Measurements from ENCODE around the gene ASPSCR1.

ASPSCR1 gene

GRCh38 chr17:81983011-81983638 lies 5.7 kb downstream of the ASPSCR1 start:
- DNase-seq (ENCODE audit: low read depth): no peak

- no peak for DNase-seq (ENCODE audit: low read depth)
These were observed 6.4 kb downstream of the ASPSCR1 start for GRCh38 chr17:81983639-81984373.

- no peak for DNase-seq (ENCODE audit: low read depth)
These were observed 7.5 kb downstream of the ASPSCR1 start for GRCh38 chr17:81984773-81985410.

GRCh38 chr17:81986606-81987005 lies 9.2 kb downstream of the ASPSCR1 start:
- DNase-seq (ENCODE audit: low read depth): no peak

GRCh38 chr17:81987161-81987770 lies 9.8 kb downstream of the ASPSCR1 start:
- no peak for DNase-seq (ENCODE audit: low read depth)

- no peak for DNase-seq (ENCODE audit: low read depth)
These were observed 13.6 kb downstream of the ASPSCR1 start for GRCh38 chr17:81990836-81991683.

- no peak for DNase-seq (ENCODE audit: low read depth)
These were observed 14.4 kb downstream of the ASPSCR1 start for GRCh38 chr17:81991684-81992305.

- DNase-seq (ENCODE audit: low read depth): no peak
These were observed 15.1 kb downstream of the ASPSCR1 start for GRCh38 chr17:81992306-81993102.

- no peak for DNase-seq (ENCODE audit: low read depth)
These were observed 16.5 kb downstream of the ASPSCR1 start for GRCh38 chr17:81993729-81994592.

GRCh38 chr17:81994593-81995462 lies 17.4 kb downstream of the ASPSCR1 start:
- no peak for DNase-seq (ENCODE audit: low read depth)

- DNase-seq (ENCODE audit: low read depth): no peak
These were observed 18.2 kb downstream of the ASPSCR1 start for GRCh38 chr17:81995463-81996231.

GRCh38 chr17:81996232-81996756 lies 18.9 kb downstream of the ASPSCR1 start:
- no peak for DNase-seq (ENCODE audit: low read depth)

- DNase-seq (ENCODE audit: low read depth): no peak
These were observed 19.5 kb downstream of the ASPSCR1 start for GRCh38 chr17:81996757-81997441.

- DNase-seq (ENCODE audit: low read depth): no peak
These were observed 20.8 kb downstream of the ASPSCR1 start for GRCh38 chr17:81998212-81998611.

- DNase-seq (ENCODE audit: low read depth): no peak
These were observed 21.4 kb downstream of the ASPSCR1 start for GRCh38 chr17:81998691-81999438.

- DNase-seq (ENCODE audit: low read depth): no peak
These were observed 22.2 kb downstream of the ASPSCR1 start for GRCh38 chr17:81999587-81999975.

Measured in stimulated activated CD8-positive, alpha-beta memory T cell treated with anti-CD3 and anti-CD28 coated beads, Interleukin-15, amount 100 ng/mL, for 24 hours (primary cell).